Measurements from ENCODE around the gene REL.

Gene REL

DNA sequence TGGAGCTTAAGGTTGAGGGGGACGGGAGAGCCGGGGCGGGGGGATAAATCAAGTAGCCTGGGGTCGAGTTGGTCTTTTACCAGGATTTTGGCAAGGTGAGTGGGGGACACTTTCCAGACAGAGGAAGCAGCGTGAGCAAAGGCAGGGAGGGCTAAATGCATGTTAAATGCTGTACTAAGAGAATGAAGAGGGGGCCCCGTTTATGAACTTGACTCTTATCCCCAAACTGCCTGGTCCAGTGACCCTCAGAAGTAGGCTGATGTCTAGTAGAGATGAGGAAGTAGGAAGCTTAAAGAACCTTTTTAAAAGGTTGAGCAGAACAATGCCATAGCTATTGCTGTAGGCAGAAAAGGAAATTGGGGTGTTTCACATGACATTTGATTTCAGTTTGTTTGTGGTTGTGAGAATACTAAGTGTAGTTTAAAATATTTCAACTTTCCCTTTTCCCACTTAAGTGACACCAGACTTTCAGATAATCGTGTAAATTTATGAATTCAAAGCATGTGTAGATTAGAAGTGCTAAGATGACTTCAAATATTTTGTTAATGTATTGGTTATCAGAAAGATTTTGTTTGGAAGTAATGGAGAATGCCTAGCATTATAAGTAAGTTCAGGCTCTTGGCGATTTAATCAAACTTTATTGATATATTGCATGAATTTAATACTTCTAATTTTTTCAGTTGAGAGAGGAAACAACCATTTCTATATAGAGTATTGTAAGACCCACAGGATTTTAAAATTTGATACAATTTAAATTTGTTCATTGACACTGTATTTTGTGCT, 1.8 kb downstream of the REL start:
- TF ChIP-seq, protein P1, sequence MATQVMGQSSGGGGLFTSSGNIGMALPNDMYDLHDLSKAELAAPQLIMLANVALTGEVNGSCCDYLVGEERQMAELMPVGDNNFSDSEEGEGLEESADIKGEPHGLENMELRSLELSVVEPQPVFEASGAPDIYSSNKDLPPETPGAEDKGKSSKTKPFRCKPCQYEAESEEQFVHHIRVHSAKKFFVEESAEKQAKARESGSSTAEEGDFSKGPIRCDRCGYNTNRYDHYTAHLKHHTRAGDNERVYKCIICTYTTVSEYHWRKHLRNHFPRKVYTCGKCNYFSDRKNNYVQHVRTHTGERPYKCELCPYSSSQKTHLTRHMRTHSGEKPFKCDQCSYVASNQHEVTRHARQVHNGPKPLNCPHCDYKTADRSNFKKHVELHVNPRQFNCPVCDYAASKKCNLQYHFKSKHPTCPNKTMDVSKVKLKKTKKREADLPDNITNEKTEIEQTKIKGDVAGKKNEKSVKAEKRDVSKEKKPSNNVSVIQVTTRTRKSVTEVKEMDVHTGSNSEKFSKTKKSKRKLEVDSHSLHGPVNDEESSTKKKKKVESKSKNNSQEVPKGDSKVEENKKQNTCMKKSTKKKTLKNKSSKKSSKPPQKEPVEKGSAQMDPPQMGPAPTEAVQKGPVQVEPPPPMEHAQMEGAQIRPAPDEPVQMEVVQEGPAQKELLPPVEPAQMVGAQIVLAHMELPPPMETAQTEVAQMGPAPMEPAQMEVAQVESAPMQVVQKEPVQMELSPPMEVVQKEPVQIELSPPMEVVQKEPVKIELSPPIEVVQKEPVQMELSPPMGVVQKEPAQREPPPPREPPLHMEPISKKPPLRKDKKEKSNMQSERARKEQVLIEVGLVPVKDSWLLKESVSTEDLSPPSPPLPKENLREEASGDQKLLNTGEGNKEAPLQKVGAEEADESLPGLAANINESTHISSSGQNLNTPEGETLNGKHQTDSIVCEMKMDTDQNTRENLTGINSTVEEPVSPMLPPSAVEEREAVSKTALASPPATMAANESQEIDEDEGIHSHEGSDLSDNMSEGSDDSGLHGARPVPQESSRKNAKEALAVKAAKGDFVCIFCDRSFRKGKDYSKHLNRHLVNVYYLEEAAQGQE (IDR thresholded peaks at IDR 0.05; ENCODE audit: low read depth) = no peak
- TF ChIP-seq ZBTB7A (IDR thresholded peaks at IDR 0.05; ENCODE audit: low read depth) = no peak
- TF ChIP-seq, protein P2, sequence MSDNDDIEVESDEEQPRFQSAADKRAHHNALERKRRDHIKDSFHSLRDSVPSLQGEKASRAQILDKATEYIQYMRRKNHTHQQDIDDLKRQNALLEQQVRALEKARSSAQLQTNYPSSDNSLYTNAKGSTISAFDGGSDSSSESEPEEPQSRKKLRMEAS (IDR thresholded peaks at IDR 0.05) = no peak
- TF ChIP-seq RAD21 (IDR thresholded peaks at IDR 0.05; ENCODE audit: low read depth) = no peak
- TF ChIP-seq TCF12 (IDR thresholded peaks at IDR 0.05; ENCODE audit: low read depth) = no peak
- TF ChIP-seq CEBPB (IDR thresholded peaks at IDR 0.05) = no peak

DNA sequence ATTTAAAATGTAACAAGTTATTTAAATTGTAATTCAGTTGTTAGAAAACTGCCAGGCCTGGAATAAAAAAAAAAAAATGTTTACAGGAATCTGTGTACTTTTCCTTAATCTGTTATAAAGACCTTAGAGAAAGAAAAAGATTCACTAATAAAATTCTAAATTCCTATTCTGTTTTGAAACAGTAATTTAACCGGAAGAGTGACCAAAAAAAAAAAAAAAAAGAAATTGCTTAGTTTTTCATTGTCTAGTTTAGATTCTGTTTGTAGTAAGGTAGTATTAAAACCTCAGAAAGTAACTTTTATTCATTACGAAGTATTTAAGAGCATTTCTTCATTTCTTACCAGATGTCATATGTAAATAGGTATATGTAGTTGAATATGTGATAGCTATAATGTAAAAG, 2.5 kb downstream of the REL start:
- TF ChIP-seq TCF12 (IDR thresholded peaks at IDR 0.05; ENCODE audit: low read depth) (no peak), NFIC (IDR thresholded peaks at IDR 0.05) (no peak), TAF1 (IDR thresholded peaks at IDR 0.05; ENCODE audit: low read depth) (no peak), TEAD4 (IDR thresholded peaks at IDR 0.05) (no peak), ZBTB7A (IDR thresholded peaks at IDR 0.05; ENCODE audit: low read depth) (no peak), FOXM1 (IDR thresholded peaks at IDR 0.05; ENCODE audit: borderline replicate concordance, low read depth) (no peak), EGR1 (IDR thresholded peaks at IDR 0.05) (no peak), RAD21 (IDR thresholded peaks at IDR 0.05; ENCODE audit: low read depth) (no peak), CEBPB (IDR thresholded peaks at IDR 0.05) (no peak), YY1 (IDR thresholded peaks at IDR 0.05; ENCODE audit: low read depth) (no peak), CREB1 (IDR thresholded peaks at IDR 0.05; ENCODE audit: low read depth) (no peak), EP300 (IDR thresholded peaks at IDR 0.05; ENCODE audit: borderline replicate concordance) (no peak)
- TF ChIP-seq, protein P2 (IDR thresholded peaks at IDR 0.05) = no peak
- TF ChIP-seq, protein P3, sequence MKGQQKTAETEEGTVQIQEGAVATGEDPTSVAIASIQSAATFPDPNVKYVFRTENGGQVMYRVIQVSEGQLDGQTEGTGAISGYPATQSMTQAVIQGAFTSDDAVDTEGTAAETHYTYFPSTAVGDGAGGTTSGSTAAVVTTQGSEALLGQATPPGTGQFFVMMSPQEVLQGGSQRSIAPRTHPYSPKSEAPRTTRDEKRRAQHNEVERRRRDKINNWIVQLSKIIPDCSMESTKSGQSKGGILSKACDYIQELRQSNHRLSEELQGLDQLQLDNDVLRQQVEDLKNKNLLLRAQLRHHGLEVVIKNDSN (IDR thresholded peaks at IDR 0.05) = no peak
- TF ChIP-seq, protein P1 (IDR thresholded peaks at IDR 0.05; ENCODE audit: low read depth) = no peak

DNA sequence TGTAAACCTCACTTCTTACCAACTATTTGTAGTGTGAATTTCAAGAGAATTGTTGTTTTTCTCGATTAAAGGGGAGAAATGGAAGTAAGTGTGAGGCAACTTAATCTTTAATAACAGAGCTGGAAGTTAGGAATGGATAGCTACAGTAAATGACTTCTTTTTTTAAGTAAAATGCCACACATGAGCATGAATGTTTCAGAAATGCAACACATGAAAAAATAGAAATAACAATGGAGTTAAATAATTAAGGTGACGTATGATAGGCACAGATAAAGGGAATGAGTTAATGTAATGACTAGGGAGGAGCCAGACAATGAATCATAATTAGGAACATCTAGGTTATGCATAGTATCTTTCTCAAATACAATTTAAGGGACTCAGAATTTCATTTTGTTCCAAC, 3.4 kb downstream of the REL start:
- TF ChIP-seq, protein P1 (IDR thresholded peaks at IDR 0.05; ENCODE audit: low read depth) = no peak
- TF ChIP-seq ZBTB7A (IDR thresholded peaks at IDR 0.05; ENCODE audit: low read depth) (no peak), EGR1 (IDR thresholded peaks at IDR 0.05) (no peak), TEAD4 (IDR thresholded peaks at IDR 0.05) (no peak), TAF1 (IDR thresholded peaks at IDR 0.05; ENCODE audit: low read depth) (no peak), NFIC (IDR thresholded peaks at IDR 0.05) (no peak), YY1 (IDR thresholded peaks at IDR 0.05; ENCODE audit: low read depth) (no peak), FOXM1 (IDR thresholded peaks at IDR 0.05; ENCODE audit: borderline replicate concordance, low read depth) (no peak)
- TF ChIP-seq, protein P3 (IDR thresholded peaks at IDR 0.05) = no peak

DNA sequence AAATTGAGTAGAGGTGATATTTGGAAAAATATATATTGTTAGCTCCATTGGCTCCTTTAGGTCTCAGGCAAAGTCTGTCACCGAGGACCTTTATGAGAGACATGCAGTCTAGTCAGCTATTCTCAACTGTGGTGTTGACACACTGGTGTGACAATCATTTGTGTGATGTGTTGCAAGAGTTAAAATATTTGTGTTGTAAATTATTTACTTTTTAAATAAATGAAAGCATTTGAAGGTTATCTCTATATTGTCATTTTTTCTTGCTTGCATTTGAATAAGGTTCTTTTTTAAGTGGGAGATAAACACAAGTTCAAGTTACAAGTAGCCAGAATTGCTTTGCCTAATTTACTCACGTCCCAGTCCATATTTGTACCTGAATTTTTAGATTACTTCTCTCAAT, 4.3 kb downstream of the REL start:
- TF ChIP-seq, protein P3 (IDR thresholded peaks at IDR 0.05) = no peak
- TF ChIP-seq, protein P2 (IDR thresholded peaks at IDR 0.05) = no peak
- TF ChIP-seq EGR1 (IDR thresholded peaks at IDR 0.05) = no peak
- no peak for TF ChIP-seq ZBTB7A (IDR thresholded peaks at IDR 0.05; ENCODE audit: low read depth)
- no peak for TF ChIP-seq NFIC (IDR thresholded peaks at IDR 0.05)
- TF ChIP-seq CEBPB (IDR thresholded peaks at IDR 0.05) = no peak
- no peak for TF ChIP-seq TAF1 (IDR thresholded peaks at IDR 0.05; ENCODE audit: low read depth)
- TF ChIP-seq CREB1 (IDR thresholded peaks at IDR 0.05; ENCODE audit: low read depth) = no peak
- no peak for TF ChIP-seq FOXM1 (IDR thresholded peaks at IDR 0.05; ENCODE audit: borderline replicate concordance, low read depth)
- TF ChIP-seq RAD21 (IDR thresholded peaks at IDR 0.05; ENCODE audit: low read depth) = no peak
- TF ChIP-seq, protein P1 (IDR thresholded peaks at IDR 0.05; ENCODE audit: low read depth) = no peak
- TF ChIP-seq YY1 (IDR thresholded peaks at IDR 0.05; ENCODE audit: low read depth) = no peak
- no peak for TF ChIP-seq EP300 (IDR thresholded peaks at IDR 0.05; ENCODE audit: borderline replicate concordance)
- TF ChIP-seq TCF12 (IDR thresholded peaks at IDR 0.05; ENCODE audit: low read depth) = no peak
- TF ChIP-seq TEAD4 (IDR thresholded peaks at IDR 0.05) = no peak
